Large intestine (tissue), 12 donors: ENCODE measurements around the gene LCE5A. TPM values are rescaled to one million over a fixed set of nuclear protein-coding genes. Genes with fewer than 3 reads are reported as not detected.
"Not testable (repeated sequence)": the region's sequence is repeated elsewhere in the genome, so short reads cannot be mapped to it uniquely, and the experiment has no call there.

Experiments used
- DNase-seq, 2 donors: peaks; one replicate each; pipeline versions ENCODE4 v3.0.0 to v3.0.0-alpha.2; 2013
- H3K27ac ChIP-seq: one replicate; pipeline ENCODE4 v1.5.1; 2013; ENCODE audit warnings: low read length
- H3K27me3 ChIP-seq: 2 replicates; pipeline ENCODE4 v1.6.1; 2013; ENCODE audit warnings: low read length; ENCODE audit not compliant: control insufficient read depth, insufficient read depth
- H3K36me3 ChIP-seq: 2 replicates; pipeline ENCODE4 v1.6.1; 2013; ENCODE audit warnings: low read length; ENCODE audit not compliant: control insufficient read depth, insufficient read depth
- H3K4me1 ChIP-seq: one replicate; pipeline ENCODE4 v1.6.1; 2013; ENCODE audit warnings: low read length; ENCODE audit not compliant: control insufficient read depth, insufficient read depth
- H3K4me3 ChIP-seq: one replicate; pipeline ENCODE4 v1.5.1; 2013; ENCODE audit warnings: low read length
- H3K9me3 ChIP-seq: one replicate; pipeline ENCODE4 v1.6.1; 2013; ENCODE audit warnings: mild to moderate bottlenecking, low read depth, low read length, moderate library complexity; ENCODE audit not compliant: control insufficient read depth
- WGBS: methylation state at CpG from one replicate; pipeline ENCODE4 v1.1.5; 2013; ENCODE audit warnings: low lambda C conversion rate; ENCODE audit not compliant: insufficient coverage; 5-methylcytosine and 5-hydroxymethylcytosine counted together
- long read RNA-seq, 11 donors: transcript quantifications; one replicate each; lab custom pipeline, GENCODE V29; 2026
- polyA plus RNA-seq: library from polyadenylated mRNA; unstranded; fragments of 120-200 nt; gene quantifications from one replicate; pipeline ENCODE4 v1.2.1, GENCODE V29; 2013

LCE5A gene
- polyA plus RNA-seq = not detected
- long read RNA-seq, donor 1 = 0 reads
- long read RNA-seq, donor 2 = 0 reads
- long read RNA-seq, donor 3 = 0 reads
- long read RNA-seq, donor 4 = 0 reads
- long read RNA-seq, donor 5 = 0 reads
- long read RNA-seq, donor 6 = 0 reads
- long read RNA-seq, donor 7 = 0 reads
- long read RNA-seq, donor 8 = 0 reads
- long read RNA-seq, donor 9 = 0 reads
- long read RNA-seq, donor 10 = 0 reads
- long read RNA-seq, donor 11 = 0 reads

- no peaks in the 10 kb centered on the region for H3K9me3 ChIP-seq
- peaks cover 1% of the 10 kb centered on the region for H3K4me1 ChIP-seq
- H3K27ac ChIP-seq = no peak within 1 kb of the TSS
- no peak within 1 kb of the TSS for H3K4me3 ChIP-seq
- WGBS = no CpG with 5 or more reads among the region's 3 CpGs
- no peak for DNase-seq
- H3K36me3 ChIP-seq = no peaks in the 10 kb centered on the region
- H3K27me3 ChIP-seq = peaks cover 21% of the 10 kb centered on the region
Measured at GRCh38 chr1:152510503-152510902, at the start of gene LCE5A. Gene LCE5A, plus strand, starts transcription at chr1:152510803. Its CDS starts 732 bp downstream, at chr1:152511535.

GRCh38 chr1:152461544-152461943 lies 49.1 kb upstream of the LCE5A start:
- H3K9me3 ChIP-seq = no peaks in the 10 kb centered on the region
- WGBS = 57% methylated on average over 1 of the region's 6 CpGs
- no peak overlapping the region for H3K4me3 ChIP-seq
- no peaks in the 10 kb centered on the region for H3K36me3 ChIP-seq
- no peaks in the 10 kb centered on the region for H3K4me1 ChIP-seq
- peaks cover 8% of the 10 kb centered on the region for H3K27me3 ChIP-seq
- no peak overlapping the region for H3K27ac ChIP-seq
- peak in 1 of 2 donors; percentile 22 for DNase-seq

- 82% methylated on average over 3 of the region's 26 CpGs for WGBS
Measured at GRCh38 chr1:152462636-152463035, 48.0 kb upstream of the LCE5A start.

GRCh38 chr1:152466217-152466616 lies 44.4 kb upstream of the LCE5A start:
- 78% methylated on average over 1 of the region's 1 CpG for WGBS
- Histone ChIP-seq H3K4me3 (no peak overlapping the region), H3K4me1 (no peaks in the 10 kb centered on the region), H3K36me3 (no peaks in the 10 kb centered on the region), H3K9me3 (no peaks in the 10 kb centered on the region), H3K27ac (no peak overlapping the region), H3K27me3 (no peaks in the 10 kb centered on the region)
- DNase-seq = no peak

More at GRCh38 chr1:152462636-152463035, 48.0 kb upstream of the LCE5A start:
- no peaks in the 10 kb centered on the region for H3K9me3 ChIP-seq
- no peaks in the 10 kb centered on the region for H3K4me1 ChIP-seq
- H3K27me3 ChIP-seq = peaks cover under 1% of the 10 kb centered on the region
- DNase-seq = no peak
- H3K4me3 ChIP-seq = no peak overlapping the region
- no peak overlapping the region for H3K27ac ChIP-seq
- no peaks in the 10 kb centered on the region for H3K36me3 ChIP-seq

GRCh38 chr1:152473887-152474537 lies 36.6 kb upstream of the LCE5A start:
- no peak overlapping the region for H3K4me3 ChIP-seq
- no peaks in the 10 kb centered on the region for H3K27me3 ChIP-seq
- WGBS = 69% methylated on average over 2 of the region's 4 CpGs
- H3K36me3 ChIP-seq = no peaks in the 10 kb centered on the region
- DNase-seq = no peak
- H3K9me3 ChIP-seq = peaks cover 14% of the 10 kb centered on the region
- H3K4me1 ChIP-seq = no peaks in the 10 kb centered on the region
- H3K27ac ChIP-seq = no peak overlapping the region

- H3K27me3 ChIP-seq = no peaks in the 10 kb centered on the region
- H3K9me3 ChIP-seq = peaks cover 10% of the 10 kb centered on the region
- H3K4me1 ChIP-seq = no peaks in the 10 kb centered on the region
- WGBS = no CpG with 5 or more reads among the region's 10 CpGs
- no peaks in the 10 kb centered on the region for H3K36me3 ChIP-seq
- DNase-seq = no peak
- H3K4me3 ChIP-seq = no peak overlapping the region
- H3K27ac ChIP-seq = no peak overlapping the region
Measured at GRCh38 chr1:152479792-152480595, 30.6 kb upstream of the LCE5A start.

GRCh38 chr1:152481869-152482664 lies 28.5 kb upstream of the LCE5A start:
- no peak for DNase-seq

GRCh38 chr1:152486400-152487006 lies 24.1 kb upstream of the LCE5A start:
- DNase-seq = no peak
- Histone ChIP-seq H3K9me3 (no peaks in the 10 kb centered on the region), H3K4me1 (no peaks in the 10 kb centered on the region), H3K4me3 (no peak overlapping the region), H3K36me3 (no peaks in the 10 kb centered on the region), H3K27me3 (no peaks in the 10 kb centered on the region), H3K27ac (no peak overlapping the region)
- no CpG with 5 or more reads among the region's 3 CpGs for whole genome bisulfite sequencing

More at GRCh38 chr1:152481869-152482664, 28.5 kb upstream of the LCE5A start:
- H3K27me3 ChIP-seq = no peaks in the 10 kb centered on the region
- WGBS = 80% methylated on average over 4 of the region's 8 CpGs
- no peaks in the 10 kb centered on the region for H3K36me3 ChIP-seq
- H3K27ac ChIP-seq = no peak overlapping the region
- H3K9me3 ChIP-seq = no peaks in the 10 kb centered on the region
- no peak overlapping the region for H3K4me3 ChIP-seq
- no peaks in the 10 kb centered on the region for H3K4me1 ChIP-seq

- Histone ChIP-seq H3K4me3 (no peak overlapping the region), H3K36me3 (no peaks in the 10 kb centered on the region), H3K27ac (no peak overlapping the region), H3K9me3 (no peaks in the 10 kb centered on the region), H3K4me1 (no peaks in the 10 kb centered on the region), H3K27me3 (no peaks in the 10 kb centered on the region)
- WGBS = 78% methylated on average over 1 of the region's 2 CpGs
- no peak for DNase-seq
Measured at GRCh38 chr1:152487871-152488270, 22.7 kb upstream of the LCE5A start.

GRCh38 chr1:152491537-152491936 lies 19.1 kb upstream of the LCE5A start:
- H3K36me3 ChIP-seq, H3K9me3 ChIP-seq, H3K4me1 ChIP-seq, DNase-seq, H3K27me3 ChIP-seq, H3K27ac ChIP-seq, H3K4me3 ChIP-seq: not testable (repeated sequence)
